Amniotic epithelial cell (primary cell): Measurements from ENCODE around the gene AMH.

Source experiments
- DNase-seq: peaks from one replicate; pipeline ENCODE4 v3.0.0-alpha.2; 2010; ENCODE audit warnings: low read depth

Gene AMH

GRCh38 chr19:2221250-2221831 is 27.8 kb upstream of the AMH start:
- DNase-seq: peak; percentile 54

- no peak for DNase-seq
These were observed 27.2 kb upstream of the AMH start for GRCh38 chr19:2221918-2222317.

- no peak for DNase-seq
These were observed 25.7 kb upstream of the AMH start for GRCh38 chr19:2223391-2223790.

GRCh38 chr19:2223959-2224358 is 25.2 kb upstream of the AMH start:
- DNase-seq: no peak

- DNase-seq: no peak
These were observed 24.3 kb upstream of the AMH start for GRCh38 chr19:2224754-2225349.

GRCh38 chr19:2225415-2226050 is 23.6 kb upstream of the AMH start:
- no peak for DNase-seq

- DNase-seq: no peak
These were observed 22.9 kb upstream of the AMH start for GRCh38 chr19:2226051-2226839.

GRCh38 chr19:2226840-2227360 is 22.2 kb upstream of the AMH start:
- DNase-seq: no peak

GRCh38 chr19:2227415-2228156 is 21.5 kb upstream of the AMH start:
- DNase-seq: no peak

- DNase-seq: no peak
These were observed 20.7 kb upstream of the AMH start for GRCh38 chr19:2228157-2229030.

GRCh38 chr19:2229103-2230032 is 19.8 kb upstream of the AMH start:
- no peak for DNase-seq

GRCh38 chr19:2230033-2230531 is 19.0 kb upstream of the AMH start:
- DNase-seq: no peak

GRCh38 chr19:2230807-2231533 is 18.2 kb upstream of the AMH start:
- no peak for DNase-seq

- no peak for DNase-seq
These were observed 17.4 kb upstream of the AMH start for GRCh38 chr19:2231621-2232221.

GRCh38 chr19:2232286-2233151 is 16.6 kb upstream of the AMH start:
- no peak for DNase-seq

- no peak for DNase-seq
These were observed 15.4 kb upstream of the AMH start for GRCh38 chr19:2233601-2234280.

GRCh38 chr19:2234996-2235380 is 14.1 kb upstream of the AMH start:
- no peak for DNase-seq
